ENCODE measurements around the gene TET3. TPM values are rescaled to one million over a fixed set of nuclear protein-coding genes. Genes with fewer than 3 reads are reported as not detected.

The TET3 gene
- polyA plus RNA-seq, 1 donor from 2014 or later, result 18.2 TPM

DNA sequence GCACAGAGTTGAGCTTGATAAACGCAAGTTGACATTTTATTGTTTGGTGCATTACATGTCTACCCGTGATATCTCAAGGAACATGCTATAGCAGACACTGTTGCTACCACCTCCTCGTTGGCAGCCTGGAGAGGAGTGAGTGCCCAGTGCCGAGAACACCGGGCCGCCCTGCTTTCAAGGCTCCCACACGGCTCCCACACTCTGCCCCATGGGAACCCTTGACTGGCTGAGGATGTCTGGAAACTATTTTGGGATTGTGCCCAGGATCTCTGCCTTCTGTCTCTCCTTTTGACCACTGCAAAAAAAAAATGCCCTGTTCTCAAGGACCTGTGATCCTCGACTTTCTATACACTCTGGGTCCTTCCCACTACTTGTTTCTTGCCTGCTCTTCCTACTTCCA lies 21.1 kb downstream of the TET3 start:
- Histone ChIP-seq H3K27ac (ENCODE audit: low read length) (no peak overlapping the region), H3K9me3 (ENCODE audit: low read length) (no peaks in the 10 kb centered on the region), H3K36me3 (ENCODE audit: insufficient read depth, low read length) (no peaks in the 10 kb centered on the region), H3F3A (ENCODE audit: insufficient read depth, low read length, poor library complexity, severe bottlenecking) (peaks cover 5% of the 10 kb centered on the region), H4K20me1 (ENCODE audit: insufficient read depth) (peaks cover 32% of the 10 kb centered on the region), H3K79me2 (replicated peaks; ENCODE audit: insufficient read depth, low read length) (peaks cover 87% of the 10 kb centered on the region), H3K9me2 (ENCODE audit: insufficient read depth, low read length) (no peaks in the 10 kb centered on the region), H2AFZ (ENCODE audit: low read depth, low read length) (no peak overlapping the region), H3K9ac (ENCODE audit: low read length) (no peak overlapping the region), H3K4me2 (ENCODE audit: low read length) (no peak overlapping the region), H3K27me3 (ENCODE audit: insufficient read depth, low read depth, low read length) (no peaks in the 10 kb centered on the region), H3K4me3 (ENCODE audit: low read length) (peak overlapping the region; percentile 73)
- TF ChIP-seq MXI1 (conservative IDR thresholded peaks at IDR 0.05; ENCODE audit: poor library complexity, severe bottlenecking) (no peak), EZH2 (IDR thresholded peaks at IDR 0.05; ENCODE audit: borderline replicate concordance, insufficient read depth, low read length, poor library complexity, severe bottlenecking) (no peak), RAD21 (conservative IDR thresholded peaks at IDR 0.05) (no peak), EP300 (conservative IDR thresholded peaks at IDR 0.05; ENCODE audit: poor library complexity, severe bottlenecking) (no peak), SMC3 (conservative IDR thresholded peaks at IDR 0.05; ENCODE audit: poor library complexity) (no peak), POLR2AphosphoS5 (IDR thresholded peaks at IDR 0.05) (no peak)
- TF ChIP-seq, protein P1, sequence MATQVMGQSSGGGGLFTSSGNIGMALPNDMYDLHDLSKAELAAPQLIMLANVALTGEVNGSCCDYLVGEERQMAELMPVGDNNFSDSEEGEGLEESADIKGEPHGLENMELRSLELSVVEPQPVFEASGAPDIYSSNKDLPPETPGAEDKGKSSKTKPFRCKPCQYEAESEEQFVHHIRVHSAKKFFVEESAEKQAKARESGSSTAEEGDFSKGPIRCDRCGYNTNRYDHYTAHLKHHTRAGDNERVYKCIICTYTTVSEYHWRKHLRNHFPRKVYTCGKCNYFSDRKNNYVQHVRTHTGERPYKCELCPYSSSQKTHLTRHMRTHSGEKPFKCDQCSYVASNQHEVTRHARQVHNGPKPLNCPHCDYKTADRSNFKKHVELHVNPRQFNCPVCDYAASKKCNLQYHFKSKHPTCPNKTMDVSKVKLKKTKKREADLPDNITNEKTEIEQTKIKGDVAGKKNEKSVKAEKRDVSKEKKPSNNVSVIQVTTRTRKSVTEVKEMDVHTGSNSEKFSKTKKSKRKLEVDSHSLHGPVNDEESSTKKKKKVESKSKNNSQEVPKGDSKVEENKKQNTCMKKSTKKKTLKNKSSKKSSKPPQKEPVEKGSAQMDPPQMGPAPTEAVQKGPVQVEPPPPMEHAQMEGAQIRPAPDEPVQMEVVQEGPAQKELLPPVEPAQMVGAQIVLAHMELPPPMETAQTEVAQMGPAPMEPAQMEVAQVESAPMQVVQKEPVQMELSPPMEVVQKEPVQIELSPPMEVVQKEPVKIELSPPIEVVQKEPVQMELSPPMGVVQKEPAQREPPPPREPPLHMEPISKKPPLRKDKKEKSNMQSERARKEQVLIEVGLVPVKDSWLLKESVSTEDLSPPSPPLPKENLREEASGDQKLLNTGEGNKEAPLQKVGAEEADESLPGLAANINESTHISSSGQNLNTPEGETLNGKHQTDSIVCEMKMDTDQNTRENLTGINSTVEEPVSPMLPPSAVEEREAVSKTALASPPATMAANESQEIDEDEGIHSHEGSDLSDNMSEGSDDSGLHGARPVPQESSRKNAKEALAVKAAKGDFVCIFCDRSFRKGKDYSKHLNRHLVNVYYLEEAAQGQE (IDR thresholded peaks at IDR 0.05; ENCODE audit: borderline replicate concordance), result no peak
- TF ChIP-seq, protein P2, sequence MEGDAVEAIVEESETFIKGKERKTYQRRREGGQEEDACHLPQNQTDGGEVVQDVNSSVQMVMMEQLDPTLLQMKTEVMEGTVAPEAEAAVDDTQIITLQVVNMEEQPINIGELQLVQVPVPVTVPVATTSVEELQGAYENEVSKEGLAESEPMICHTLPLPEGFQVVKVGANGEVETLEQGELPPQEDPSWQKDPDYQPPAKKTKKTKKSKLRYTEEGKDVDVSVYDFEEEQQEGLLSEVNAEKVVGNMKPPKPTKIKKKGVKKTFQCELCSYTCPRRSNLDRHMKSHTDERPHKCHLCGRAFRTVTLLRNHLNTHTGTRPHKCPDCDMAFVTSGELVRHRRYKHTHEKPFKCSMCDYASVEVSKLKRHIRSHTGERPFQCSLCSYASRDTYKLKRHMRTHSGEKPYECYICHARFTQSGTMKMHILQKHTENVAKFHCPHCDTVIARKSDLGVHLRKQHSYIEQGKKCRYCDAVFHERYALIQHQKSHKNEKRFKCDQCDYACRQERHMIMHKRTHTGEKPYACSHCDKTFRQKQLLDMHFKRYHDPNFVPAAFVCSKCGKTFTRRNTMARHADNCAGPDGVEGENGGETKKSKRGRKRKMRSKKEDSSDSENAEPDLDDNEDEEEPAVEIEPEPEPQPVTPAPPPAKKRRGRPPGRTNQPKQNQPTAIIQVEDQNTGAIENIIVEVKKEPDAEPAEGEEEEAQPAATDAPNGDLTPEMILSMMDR (IDR thresholded peaks at IDR 0.05; ENCODE audit: poor library complexity, severe bottlenecking), result no peak

DNA sequence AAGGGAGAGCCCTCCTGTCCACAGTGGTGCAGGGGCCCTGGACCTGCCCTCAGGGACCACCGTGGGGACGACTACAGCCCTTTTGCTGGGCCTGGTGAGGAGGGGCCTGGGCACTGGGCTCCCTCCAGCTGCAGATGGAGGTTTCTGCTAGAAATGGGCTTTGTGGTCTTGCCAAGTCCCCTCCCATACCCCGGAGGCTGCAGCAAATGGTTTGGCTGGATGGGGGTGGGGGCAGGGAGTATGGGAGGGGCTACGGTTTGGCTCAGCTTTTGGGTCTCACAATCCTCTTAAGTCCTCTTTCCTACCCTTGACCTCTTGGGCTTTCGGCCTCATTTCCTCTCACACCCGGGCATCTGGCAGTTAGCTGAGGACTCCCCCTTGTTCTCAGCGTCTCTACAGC lies 21.7 kb downstream of the TET3 start:
- Histone ChIP-seq H2AFZ (ENCODE audit: low read depth, low read length) (no peak overlapping the region), H4K20me1 (ENCODE audit: insufficient read depth) (peaks cover 32% of the 10 kb centered on the region), H3K4me2 (ENCODE audit: low read length) (no peak overlapping the region), H3K79me2 (replicated peaks; ENCODE audit: insufficient read depth, low read length) (peaks cover 87% of the 10 kb centered on the region), H3K27me3 (ENCODE audit: insufficient read depth, low read depth, low read length) (no peaks in the 10 kb centered on the region), H3K9ac (ENCODE audit: low read length) (no peak overlapping the region), H3F3A (ENCODE audit: insufficient read depth, low read length, poor library complexity, severe bottlenecking) (peaks cover 5% of the 10 kb centered on the region), H3K4me3 (ENCODE audit: low read length) (peak overlapping the region; percentile 73), H3K9me3 (ENCODE audit: low read length) (no peaks in the 10 kb centered on the region), H3K9me2 (ENCODE audit: insufficient read depth, low read length) (no peaks in the 10 kb centered on the region), H3K36me3 (ENCODE audit: insufficient read depth, low read length) (no peaks in the 10 kb centered on the region), H3K27ac (ENCODE audit: low read length) (no peak overlapping the region)
- TF ChIP-seq TAF1 (IDR thresholded peaks at IDR 0.05; ENCODE audit: low read depth), result no peak
- no peak for TF ChIP-seq RAD21 (conservative IDR thresholded peaks at IDR 0.05)
- TF ChIP-seq POLR2AphosphoS5 (IDR thresholded peaks at IDR 0.05), result no peak
- no peak for TF ChIP-seq MXI1 (conservative IDR thresholded peaks at IDR 0.05; ENCODE audit: poor library complexity, severe bottlenecking)
- TF ChIP-seq, protein P2 (IDR thresholded peaks at IDR 0.05; ENCODE audit: poor library complexity, severe bottlenecking), result no peak
- no peak for TF ChIP-seq SMC3 (conservative IDR thresholded peaks at IDR 0.05; ENCODE audit: poor library complexity)
- no peak for TF ChIP-seq EZH2 (IDR thresholded peaks at IDR 0.05; ENCODE audit: borderline replicate concordance, insufficient read depth, low read length, poor library complexity, severe bottlenecking)
- TF ChIP-seq EP300 (conservative IDR thresholded peaks at IDR 0.05; ENCODE audit: poor library complexity, severe bottlenecking), result no peak
- TF ChIP-seq, protein P1 (IDR thresholded peaks at IDR 0.05; ENCODE audit: borderline replicate concordance), result no peak
